Mucosa of descending colon (tissue), 3 donors: ENCODE results near the gene TMEM50B. TPM values are rescaled to one million over a fixed set of nuclear protein-coding genes. Genes with fewer than 3 reads are reported as not detected.
A peak's percentile ranks its signal among the peaks of the same experiment; 100 is the strongest.
"Not testable (repeated sequence)": the region's sequence is repeated elsewhere in the genome, so short reads cannot be mapped to it uniquely, and the experiment has no call there.

Source experiments
- ATAC-seq: fragments of 200-7000 bp; cut with Tn5 transposase; one replicate; pipeline ENCODE4 v1.9.1; 2020; ENCODE audit warnings: mild to moderate bottlenecking, moderate library complexity
- DNase-seq, 3 donors: peaks; one replicate each; pipeline ENCODE4 v3.0.0-alpha.2; 2020
- H3K36me3 ChIP-seq: fragments of 200-600 bp; one replicate; pipeline ENCODE4 v1.8.0; 2021; ENCODE audit warnings: low read depth, mild to moderate bottlenecking
- H3K4me1 ChIP-seq: fragments of 200-600 bp; one replicate; pipeline ENCODE4 v1.8.0; 2021; ENCODE audit warnings: low read depth, mild to moderate bottlenecking
- H3K4me3 ChIP-seq: fragments of 200-600 bp; one replicate; pipeline ENCODE4 v1.8.0; 2021; ENCODE audit warnings: mild to moderate bottlenecking
- H3K9me3 ChIP-seq: fragments of 200-600 bp; one replicate; pipeline ENCODE4 v1.8.0; 2021; ENCODE audit warnings: mild to moderate bottlenecking
- intact Hi-C, 2 donors: fragments of 100-400 bp; cut with DNase I in 1 of 2; cut with micrococcal nuclease in 1 of 2; formaldehyde crosslinking; loops; one replicate each; pipeline versions ENCODE4 v1.11.0 to v1.11.1; 2022; cut with DNase I, micrococcal nuclease
- total RNA-seq, 3 donors: library from RNA; stranded (reverse); fragmentation: NEBNext Ultra II Directional in 2 of 3; extraction: Animal tissue kit (Norgen Biotek cat#: 25700) in 2 of 3; gene quantifications; one replicate each; pipeline versions ENCODE4 v1.2.1 to v1.2.4, GENCODE V29; 2021 to 2023
- TF ChIP-seq, protein P1 (sequence below): fragments of 200-600 bp; IDR thresholded peaks from one replicate; pipeline ENCODE4 v1.8.0; 2022; ENCODE audit warnings: antibody characterized with exemption, mild to moderate bottlenecking
- donor health status: DM: no; HTN: no; CAD: no; lungs with moderate emphysema.
- donor health status: DM: no; HTN: no; CAD: no.
- donor health status: DM: no; HTN: yes; CAD: no.

The TMEM50B gene
- total RNA-seq, 3 donors from 2014 or later: 40.5 to 53.1 (median 42.2) TPM

- TF ChIP-seq, protein P1, sequence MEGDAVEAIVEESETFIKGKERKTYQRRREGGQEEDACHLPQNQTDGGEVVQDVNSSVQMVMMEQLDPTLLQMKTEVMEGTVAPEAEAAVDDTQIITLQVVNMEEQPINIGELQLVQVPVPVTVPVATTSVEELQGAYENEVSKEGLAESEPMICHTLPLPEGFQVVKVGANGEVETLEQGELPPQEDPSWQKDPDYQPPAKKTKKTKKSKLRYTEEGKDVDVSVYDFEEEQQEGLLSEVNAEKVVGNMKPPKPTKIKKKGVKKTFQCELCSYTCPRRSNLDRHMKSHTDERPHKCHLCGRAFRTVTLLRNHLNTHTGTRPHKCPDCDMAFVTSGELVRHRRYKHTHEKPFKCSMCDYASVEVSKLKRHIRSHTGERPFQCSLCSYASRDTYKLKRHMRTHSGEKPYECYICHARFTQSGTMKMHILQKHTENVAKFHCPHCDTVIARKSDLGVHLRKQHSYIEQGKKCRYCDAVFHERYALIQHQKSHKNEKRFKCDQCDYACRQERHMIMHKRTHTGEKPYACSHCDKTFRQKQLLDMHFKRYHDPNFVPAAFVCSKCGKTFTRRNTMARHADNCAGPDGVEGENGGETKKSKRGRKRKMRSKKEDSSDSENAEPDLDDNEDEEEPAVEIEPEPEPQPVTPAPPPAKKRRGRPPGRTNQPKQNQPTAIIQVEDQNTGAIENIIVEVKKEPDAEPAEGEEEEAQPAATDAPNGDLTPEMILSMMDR: no peak
- Histone ChIP-seq H3K9me3 (no peaks in the 10 kb centered on the region), H3K4me1 (no peaks in the 10 kb centered on the region), H3K36me3 (no peaks in the 10 kb centered on the region), H3K4me3 (no peak overlapping the region)
- no peak for DNase-seq
- ATAC-seq: no peak
- intact Hi-C loops: no loop called here
These were observed 20.9 kb downstream of the TMEM50B start for GRCh38 chr21:33458861-33459260.

DNA sequence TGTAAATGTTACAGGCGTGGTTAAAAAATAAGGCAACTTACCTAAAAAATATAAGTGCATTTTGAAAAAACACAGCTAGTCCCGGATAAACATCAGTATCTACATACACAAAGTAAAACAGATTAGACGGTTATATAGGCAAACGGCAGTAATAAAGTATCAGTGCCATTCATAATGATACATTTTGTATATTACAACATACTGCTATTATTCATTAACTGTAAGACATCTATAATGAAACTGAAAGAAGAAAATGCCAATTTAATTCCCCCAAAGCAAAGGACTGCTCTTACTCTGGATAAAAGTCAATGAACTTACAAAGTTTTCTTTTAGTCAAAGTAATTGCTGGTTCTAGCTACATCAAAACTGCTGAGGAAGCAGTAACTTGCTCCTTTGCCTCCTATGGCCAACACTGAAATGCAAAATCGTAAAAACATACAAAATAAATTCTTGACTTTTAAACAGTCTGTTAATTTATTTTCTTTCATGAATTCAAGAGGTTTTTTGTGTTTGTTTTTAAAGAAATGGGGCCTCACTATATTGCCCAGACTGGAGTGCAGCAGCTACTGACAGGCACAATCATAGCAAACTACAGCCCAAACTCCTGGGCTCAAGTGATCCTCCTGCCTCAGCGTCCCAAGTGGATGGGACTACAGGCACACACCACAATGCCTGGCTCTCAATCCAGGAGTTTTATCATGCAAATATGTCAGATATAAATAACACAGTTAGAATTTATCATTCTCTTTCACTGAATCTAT is 23.9 kb downstream of the TMEM50B start:
- no peaks in the 10 kb centered on the region for H3K36me3 ChIP-seq
- intact Hi-C loops: no loop called here
- H3K9me3 ChIP-seq: no peaks in the 10 kb centered on the region
- no peak for ATAC-seq
- DNase-seq: no peak
- H3K4me3 ChIP-seq: no peak overlapping the region
- TF ChIP-seq, protein P1: no peak
- H3K4me1 ChIP-seq: peaks cover 6% of the 10 kb centered on the region

GRCh38 chr21:33452362-33452761 is 27.4 kb downstream of the TMEM50B start:
- Histone ChIP-seq H3K4me1 (peaks cover 6% of the 10 kb centered on the region), H3K9me3 (no peaks in the 10 kb centered on the region), H3K4me3 (no peak overlapping the region), H3K36me3 (no peaks in the 10 kb centered on the region)
- ATAC-seq (no peak), DNase-seq (no peak)
- intact Hi-C loops: no loop called here
- TF ChIP-seq, protein P1: no peak

DNA sequence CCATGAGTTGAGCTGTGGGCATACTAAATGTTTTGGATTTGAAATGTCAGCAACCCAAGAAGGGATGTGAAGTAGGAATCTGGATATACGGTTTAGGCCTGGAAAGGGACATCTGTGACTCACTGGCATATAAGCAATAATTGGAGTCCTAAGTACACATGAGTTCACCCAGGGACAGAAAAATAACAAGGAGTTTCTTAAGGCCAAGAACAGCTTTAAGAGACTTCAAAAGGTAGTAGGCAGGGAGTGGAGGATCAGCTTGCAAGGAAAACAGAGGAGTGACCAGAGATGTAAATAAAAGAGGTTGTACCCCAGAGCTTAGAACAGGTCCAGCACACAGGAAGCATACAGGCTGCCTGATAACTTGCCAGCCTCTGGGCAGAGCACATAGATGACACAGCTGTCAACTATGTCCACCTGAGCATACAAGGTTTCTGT is 28.1 kb downstream of the TMEM50B start:
- peaks cover 6% of the 10 kb centered on the region for H3K4me1 ChIP-seq
- ATAC-seq: peak; percentile 93
- no peaks in the 10 kb centered on the region for H3K9me3 ChIP-seq
- no peak overlapping the region for H3K4me3 ChIP-seq
- intact Hi-C loops: no loop called here
- DNase-seq: no peak
- no peaks in the 10 kb centered on the region for H3K36me3 ChIP-seq
- TF ChIP-seq, protein P1: no peak

GRCh38 chr21:33449616-33450015 is 30.2 kb downstream of the TMEM50B start:
- ATAC-seq: no peak
- TF ChIP-seq, protein P1: no peak
- Histone ChIP-seq H3K36me3 (no peaks in the 10 kb centered on the region), H3K9me3 (no peaks in the 10 kb centered on the region), H3K4me1 (peaks cover 6% of the 10 kb centered on the region), H3K4me3 (no peak overlapping the region)
- intact Hi-C loops: loop anchor here (5.0 to 10.0 kb wide), 2 partner anchors 245 to 247 kb away; no protein-coding TSS in a partner anchor
- no peak for DNase-seq

- ATAC-seq, H3K4me1 ChIP-seq, H3K4me3 ChIP-seq, H3K36me3 ChIP-seq, DNase-seq, H3K9me3 ChIP-seq: not testable (repeated sequence)
- intact Hi-C loops: loop anchor here (5.0 to 10.0 kb wide), 2 partner anchors 242 to 244 kb away; no protein-coding TSS in a partner anchor
These were observed 33.2 kb downstream of the TMEM50B start for GRCh38 chr21:33446620-33447019.
